Measurements from ENCODE around the gene OR5AC2. TPM values are rescaled to one million over a fixed set of nuclear protein-coding genes. Genes with fewer than 3 reads are reported as not detected.

OR5AC2 gene, protein sequence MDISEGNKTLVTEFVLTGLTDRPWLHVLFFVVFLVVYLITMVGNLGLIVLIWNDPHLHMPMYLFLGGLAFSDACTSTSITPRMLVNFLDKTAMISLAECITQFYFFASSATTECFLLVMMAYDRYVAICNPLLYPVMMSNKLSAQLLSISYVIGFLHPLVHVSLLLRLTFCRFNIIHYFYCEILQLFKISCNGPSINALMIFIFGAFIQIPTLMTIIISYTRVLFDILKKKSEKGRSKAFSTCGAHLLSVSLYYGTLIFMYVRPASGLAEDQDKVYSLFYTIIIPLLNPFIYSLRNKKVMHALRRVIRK
- polyA plus RNA-seq (2013, experiment 1 of 2), result not detected
- not detected for polyA plus RNA-seq (2013, experiment 2 of 2)

DNA sequence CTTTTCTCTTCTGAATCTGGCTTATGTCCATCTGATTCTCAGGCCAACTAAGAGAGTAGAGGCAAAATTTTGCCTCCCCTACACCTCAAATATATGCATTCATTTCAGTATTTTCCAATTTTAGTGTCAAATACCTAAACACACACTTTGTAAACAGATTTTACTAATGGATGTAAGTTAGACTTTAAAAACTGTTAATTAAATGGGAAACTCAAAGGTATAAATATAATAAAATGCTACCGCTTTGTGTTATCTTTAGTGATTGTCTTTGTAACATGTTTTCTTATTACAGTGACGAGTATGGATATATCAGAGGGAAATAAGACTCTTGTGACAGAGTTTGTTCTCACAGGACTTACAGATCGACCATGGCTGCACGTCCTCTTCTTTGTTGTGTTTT, at the start of gene OR5AC2:
Gene OR5AC2, plus strand, starts transcription at position 301 of the 400 bp plus-strand sequence. Its CDS starts 0 bp downstream, at position 301.
- no peak within 1 kb of the TSS for H3K9ac ChIP-seq (ENCODE audit: low read length)
- H3K23ac ChIP-seq (ENCODE audit: low read length in 2 of 2), result no peak within 1 kb of the TSS
- H3K79me1 ChIP-seq (replicated peaks; ENCODE audit: low read length, poor library complexity, severe bottlenecking), result no peaks in the 10 kb centered on the region
- no peak within 1 kb of the TSS for H2BK15ac ChIP-seq (ENCODE audit: low read depth, poor library complexity, severe bottlenecking)
- no peak within 1 kb of the TSS for H2BK5ac ChIP-seq (ENCODE audit: low read depth, low read length, poor library complexity, severe bottlenecking)
- H4K91ac ChIP-seq (ENCODE audit: low read length), result no peak within 1 kb of the TSS
- DNase-seq, result no peak
- H3K27ac ChIP-seq (ENCODE audit: low read length, poor library complexity, severe bottlenecking), result no peak within 1 kb of the TSS
- no peak within 1 kb of the TSS for H3K4ac ChIP-seq (ENCODE audit: low read depth in 1 of 2, low read length in 2 of 2)
- H3K36me3 ChIP-seq (ENCODE audit: control insufficient read depth in 1 of 2, insufficient read depth in 2 of 2, low read depth in 1 of 2, low read length in 2 of 2), result no peaks in the 10 kb centered on the region
- H3K27me3 ChIP-seq (ENCODE audit: control insufficient read depth in 1 of 2, insufficient read depth in 1 of 2, low read length in 2 of 2), result no peaks in the 10 kb centered on the region
- H2AFZ ChIP-seq (ENCODE audit: low read depth, low read length), result no peak within 1 kb of the TSS
- H3K14ac ChIP-seq (ENCODE audit: low read length in 2 of 2), result no peak within 1 kb of the TSS
- WGBS, result 85% methylated on average over 4 of the region's 4 CpGs
- H3K4me1 ChIP-seq (ENCODE audit: control insufficient read depth, insufficient read depth, low read depth, low read length), result no peaks in the 10 kb centered on the region
- no peak within 1 kb of the TSS for H2BK12ac ChIP-seq (ENCODE audit: low read length in 2 of 2)
- no peak within 1 kb of the TSS for H4K8ac ChIP-seq (ENCODE audit: low read length)
- no peak within 1 kb of the TSS for H3K4me3 ChIP-seq (ENCODE audit: insufficient read depth in 1 of 2, low read depth in 1 of 2, low read length in 2 of 2)
- no peaks in the 10 kb centered on the region for H3K9me3 ChIP-seq (ENCODE audit: control insufficient read depth, low read length)
- no peak within 1 kb of the TSS for H3K18ac ChIP-seq (ENCODE audit: low read depth in 1 of 2, low read length in 2 of 2)
- H2AK5ac ChIP-seq (ENCODE audit: low read length, severe bottlenecking), result no peak within 1 kb of the TSS
- no peak within 1 kb of the TSS for H2BK120ac ChIP-seq (ENCODE audit: low read depth, low read length)
- no peak within 1 kb of the TSS for H3K4me2 ChIP-seq (ENCODE audit: low read length, poor library complexity, severe bottlenecking)

- no peak overlapping the region for H2AK5ac ChIP-seq (ENCODE audit: low read length, severe bottlenecking)
- H3K27me3 ChIP-seq (ENCODE audit: control insufficient read depth in 1 of 2, insufficient read depth in 1 of 2, low read length in 2 of 2), result peaks cover 10 to 14% of the 10 kb centered on the region in 2 experiments
- H3K9ac ChIP-seq (ENCODE audit: low read length), result peak overlapping the region; percentile 84
- no peak overlapping the region for H4K8ac ChIP-seq (ENCODE audit: low read length)
- H2BK120ac ChIP-seq (ENCODE audit: low read depth, low read length), result no peak overlapping the region
- DNase-seq, result peak; percentile 37
- no peak overlapping the region for H3K18ac ChIP-seq (ENCODE audit: low read depth in 1 of 2, low read length in 2 of 2)
- H3K36me3 ChIP-seq (ENCODE audit: control insufficient read depth in 1 of 2, insufficient read depth in 2 of 2, low read depth in 1 of 2, low read length in 2 of 2), result no peaks in the 10 kb centered on the region
- H3K4ac ChIP-seq (ENCODE audit: low read depth in 1 of 2, low read length in 2 of 2), result no peak overlapping the region
- no peak overlapping the region for H4K91ac ChIP-seq (ENCODE audit: low read length)
- WGBS, result 20% methylated on average over 1 of the region's 3 CpGs
- H2BK12ac ChIP-seq (ENCODE audit: low read length in 2 of 2), result no peak overlapping the region
- no peak overlapping the region for H3K23ac ChIP-seq (ENCODE audit: low read length in 2 of 2)
- H3K4me1 ChIP-seq (ENCODE audit: control insufficient read depth, insufficient read depth, low read depth, low read length), result no peaks in the 10 kb centered on the region
- H3K4me2 ChIP-seq (ENCODE audit: low read length, poor library complexity, severe bottlenecking), result no peak overlapping the region
- no peak overlapping the region for H2AFZ ChIP-seq (ENCODE audit: low read depth, low read length)
- H3K79me1 ChIP-seq (replicated peaks; ENCODE audit: low read length, poor library complexity, severe bottlenecking), result no peaks in the 10 kb centered on the region
- H3K4me3 ChIP-seq (ENCODE audit: insufficient read depth in 1 of 2, low read depth in 1 of 2, low read length in 2 of 2), result no peak overlapping the region
- H3K14ac ChIP-seq (ENCODE audit: low read length in 2 of 2), result no peak overlapping the region
- H2BK5ac ChIP-seq (ENCODE audit: low read depth, low read length, poor library complexity, severe bottlenecking), result no peak overlapping the region
- H3K9me3 ChIP-seq (ENCODE audit: control insufficient read depth, low read length), result no peaks in the 10 kb centered on the region
- no peak overlapping the region for H2BK15ac ChIP-seq (ENCODE audit: low read depth, poor library complexity, severe bottlenecking)
- H3K27ac ChIP-seq (ENCODE audit: low read length, poor library complexity, severe bottlenecking), result no peak overlapping the region
Observed at GRCh38 chr3:98038286-98038685, 48.7 kb upstream of the OR5AC2 start.

- peak overlapping the region; percentile 84 for H3K9ac ChIP-seq (ENCODE audit: low read length)
- no peaks in the 10 kb centered on the region for H3K9me3 ChIP-seq (ENCODE audit: control insufficient read depth, low read length)
- no peak overlapping the region for H2BK15ac ChIP-seq (ENCODE audit: low read depth, poor library complexity, severe bottlenecking)
- H3K4me1 ChIP-seq (ENCODE audit: control insufficient read depth, insufficient read depth, low read depth, low read length), result no peaks in the 10 kb centered on the region
- H2BK12ac ChIP-seq (ENCODE audit: low read length in 2 of 2), result no peak overlapping the region
- no peaks in the 10 kb centered on the region for H3K79me1 ChIP-seq (replicated peaks; ENCODE audit: low read length, poor library complexity, severe bottlenecking)
- H2BK5ac ChIP-seq (ENCODE audit: low read depth, low read length, poor library complexity, severe bottlenecking), result no peak overlapping the region
- no peak overlapping the region for H2AK5ac ChIP-seq (ENCODE audit: low read length, severe bottlenecking)
- peak overlapping the region in 1 of 2 experiments; percentile 73 for H3K4me3 ChIP-seq (ENCODE audit: insufficient read depth in 1 of 2, low read depth in 1 of 2, low read length in 2 of 2)
- no peak overlapping the region for H2AFZ ChIP-seq (ENCODE audit: low read depth, low read length)
- H3K23ac ChIP-seq (ENCODE audit: low read length in 2 of 2), result no peak overlapping the region
- H3K18ac ChIP-seq (ENCODE audit: low read depth in 1 of 2, low read length in 2 of 2), result no peak overlapping the region
- H4K8ac ChIP-seq (ENCODE audit: low read length), result no peak overlapping the region
- no peak overlapping the region for H3K4me2 ChIP-seq (ENCODE audit: low read length, poor library complexity, severe bottlenecking)
- H3K27ac ChIP-seq (ENCODE audit: low read length, poor library complexity, severe bottlenecking), result no peak overlapping the region
- 76% methylated on average over 3 of the region's 3 CpGs for WGBS
- H3K36me3 ChIP-seq (ENCODE audit: control insufficient read depth in 1 of 2, insufficient read depth in 2 of 2, low read depth in 1 of 2, low read length in 2 of 2), result no peaks in the 10 kb centered on the region
- H2BK120ac ChIP-seq (ENCODE audit: low read depth, low read length), result no peak overlapping the region
- H4K91ac ChIP-seq (ENCODE audit: low read length), result no peak overlapping the region
- no peak overlapping the region for H3K14ac ChIP-seq (ENCODE audit: low read length in 2 of 2)
- H3K4ac ChIP-seq (ENCODE audit: low read depth in 1 of 2, low read length in 2 of 2), result no peak overlapping the region
- no peak for DNase-seq
- peaks cover 4 to 13% of the 10 kb centered on the region in 2 experiments for H3K27me3 ChIP-seq (ENCODE audit: control insufficient read depth in 1 of 2, insufficient read depth in 1 of 2, low read length in 2 of 2)
Observed at GRCh38 chr3:98038876-98039275, 48.1 kb upstream of the OR5AC2 start.

DNA sequence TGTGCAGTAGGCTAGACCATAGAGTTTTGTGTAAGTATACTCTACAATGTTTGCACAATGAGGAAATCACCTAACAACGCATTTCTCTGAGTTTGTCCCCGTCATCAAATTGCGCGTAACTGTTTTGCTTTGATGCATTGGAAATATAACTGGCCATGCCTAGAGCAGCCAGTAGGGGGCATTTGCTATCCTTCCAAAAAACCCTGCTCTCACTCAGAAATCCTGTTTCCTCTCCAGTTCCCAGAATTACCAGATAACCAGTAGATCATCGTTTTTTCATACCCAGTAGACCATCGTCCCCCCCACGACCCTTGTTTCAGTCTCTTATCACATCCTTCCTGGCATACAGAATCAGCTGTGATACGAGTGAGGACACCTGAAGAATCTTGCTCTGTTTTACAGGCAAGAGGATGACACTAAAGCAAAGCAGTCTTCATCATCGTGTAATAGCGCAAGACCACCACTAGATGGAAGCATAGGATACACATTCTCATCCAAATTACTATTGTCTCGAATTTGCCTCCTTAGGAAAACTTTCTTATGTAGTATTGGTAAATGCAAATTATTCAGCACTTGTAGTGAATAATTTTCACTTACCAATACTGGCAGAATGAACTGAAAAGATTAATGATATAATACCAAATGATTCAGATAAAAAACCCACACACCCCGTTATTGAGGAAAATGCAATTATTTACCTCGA, 47.5 kb upstream of the OR5AC2 start:
- H2AFZ ChIP-seq (ENCODE audit: low read depth, low read length), result peak overlapping the region; percentile 64
- no peak overlapping the region for H2BK5ac ChIP-seq (ENCODE audit: low read depth, low read length, poor library complexity, severe bottlenecking)
- no peak overlapping the region for H3K23ac ChIP-seq (ENCODE audit: low read length in 2 of 2)
- peak; percentile 90 for DNase-seq
- no peak overlapping the region for H3K14ac ChIP-seq (ENCODE audit: low read length in 2 of 2)
- H2BK12ac ChIP-seq (ENCODE audit: low read length in 2 of 2), result no peak overlapping the region
- peak overlapping the region in 1 of 2 experiments; percentile 73 for H3K4me3 ChIP-seq (ENCODE audit: insufficient read depth in 1 of 2, low read depth in 1 of 2, low read length in 2 of 2)
- no peaks in the 10 kb centered on the region for H3K79me1 ChIP-seq (replicated peaks; ENCODE audit: low read length, poor library complexity, severe bottlenecking)
- H3K9ac ChIP-seq (ENCODE audit: low read length), result peak overlapping the region; percentile 84
- no peaks in the 10 kb centered on the region for H3K4me1 ChIP-seq (ENCODE audit: control insufficient read depth, insufficient read depth, low read depth, low read length)
- H2BK120ac ChIP-seq (ENCODE audit: low read depth, low read length), result no peak overlapping the region
- no peak overlapping the region for H2AK5ac ChIP-seq (ENCODE audit: low read length, severe bottlenecking)
- no peak overlapping the region for H3K27ac ChIP-seq (ENCODE audit: low read length, poor library complexity, severe bottlenecking)
- H3K18ac ChIP-seq (ENCODE audit: low read depth in 1 of 2, low read length in 2 of 2), result no peak overlapping the region
- H3K9me3 ChIP-seq (ENCODE audit: control insufficient read depth, low read length), result no peaks in the 10 kb centered on the region
- H4K91ac ChIP-seq (ENCODE audit: low read length), result no peak overlapping the region
- peaks cover 0 to 11% of the 10 kb centered on the region in 2 experiments for H3K27me3 ChIP-seq (ENCODE audit: control insufficient read depth in 1 of 2, insufficient read depth in 1 of 2, low read length in 2 of 2)
- no peak overlapping the region for H3K4ac ChIP-seq (ENCODE audit: low read depth in 1 of 2, low read length in 2 of 2)
- peak overlapping the region; percentile 77 for H3K4me2 ChIP-seq (ENCODE audit: low read length, poor library complexity, severe bottlenecking)
- H4K8ac ChIP-seq (ENCODE audit: low read length), result no peak overlapping the region
- 5% methylated on average over 8 of the region's 13 CpGs for WGBS
- H3K36me3 ChIP-seq (ENCODE audit: control insufficient read depth in 1 of 2, insufficient read depth in 2 of 2, low read depth in 1 of 2, low read length in 2 of 2), result no peaks in the 10 kb centered on the region
- H2BK15ac ChIP-seq (ENCODE audit: low read depth, poor library complexity, severe bottlenecking), result no peak overlapping the region
